H1 (cell line): Measurements from ENCODE around the gene TMEM254. TPM values are rescaled to one million over a fixed set of nuclear protein-coding genes. Genes with fewer than 3 reads are reported as not detected.

Source experiments
- KDM1A ChIP-seq: fragments of 200-600, 300-600 bp; sonication (generic); IDR thresholded peaks from 2 replicates; pipeline ENCODE4 v1.7.1; 2016; ENCODE audit warnings: mild to moderate bottlenecking, low read length, borderline replicate concordance
- SP2 ChIP-seq: IDR thresholded peaks from 2 replicates; pipeline ENCODE4 v1.6.1; 2012; ENCODE audit warnings: mild to moderate bottlenecking, low read length, inconsistent platforms
- TAF7 ChIP-seq: optimal IDR thresholded peaks from 2 replicates; pipeline ENCODE3; 2011; ENCODE audit warnings: low read depth, mild to moderate bottlenecking, inconsistent platforms, low read length, moderate library complexity, borderline replicate concordance
- polyA plus RNA-seq, 7 experiments: library from polyadenylated mRNA; depleted of rRNA in 3 of 7; stranded (reverse) in 5 of 7; unstranded in 2 of 7; fragments of >200 nt in 5 of 7; fragments of 200-250 nt in 2 of 7; gene quantifications; 1 replicate in 5 of 7; 2 replicates in 1 of 7; 4 replicates in 1 of 7; pipeline versions ENCODE4 v1.2.1 to v1.2.3, GENCODE V29; 2011 to 2013; ENCODE audit warnings: missing spikeins in 2 of 7, mixed read lengths in 2 of 7
- total RNA-seq: library from RNA; stranded (reverse); fragmentation: NEBNext Ultra II Directional; extraction: Animal tissue kit (Norgen Biotek cat#: 25700); gene quantifications from 2 replicates; pipeline ENCODE4 v1.2.1, GENCODE V29; 2021

Gene TMEM254
- total and polyA plus RNA-seq, 2 of the 8 experiments (the other 6 are each of a cell fraction or from before 2014, with no cell fraction given) = 26.9 to 61.2 TPM

DNA sequence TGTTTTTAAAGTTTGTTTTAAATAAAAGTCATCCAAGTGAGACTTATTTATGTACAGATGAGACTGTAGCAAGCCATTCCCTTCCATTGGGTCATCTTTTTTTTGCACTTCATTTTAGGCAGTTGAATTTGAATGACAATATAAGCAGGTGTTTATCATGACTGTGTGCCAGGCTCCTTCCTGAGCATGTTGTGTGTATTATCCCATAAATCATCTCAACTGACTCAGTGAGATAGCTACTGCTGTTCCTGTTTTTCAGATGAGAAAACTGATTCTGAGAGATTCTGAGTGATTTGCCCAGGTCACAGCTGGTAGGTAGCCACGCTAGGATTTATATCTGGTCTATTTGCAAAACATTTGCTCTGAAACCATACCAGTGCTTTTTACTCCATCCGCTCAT lies 11.7 kb downstream of the TMEM254 start (continued):
- no peak for TF ChIP-seq SP2
- TF ChIP-seq TAF7 = no peak
- TF ChIP-seq KDM1A = no peak
